Pancreas (tissue), 10 donors: Measurements from ENCODE around the gene MIEF1. TPM values are rescaled to one million over a fixed set of nuclear protein-coding genes. Genes with fewer than 3 reads are reported as not detected.

Experiments
- ATAC-seq, 4 donors: fragments of 200-7000 bp; cut with Tn5 transposase; one replicate each; pipeline versions ENCODE4 v1.8.0 to v1.9.1; 2020; ENCODE audit warnings: mild to moderate bottlenecking in 4 of 4, moderate library complexity in 4 of 4
- DNase-seq, 6 donors: peaks; one replicate each; pipeline ENCODE4 v3.0.0-alpha.2; 2020
- FAIRE-seq: peaks from 2 replicates; lab custom pipeline; 2012; peaks lifted over from hg19 to GRCh38; lab: Jason Lieb, UNC
- H3K27ac ChIP-seq, 4 donors: fragments of 200-600 bp; sonication (generic); 1 replicate in 3 of 4; 2 replicates in 1 of 4; pipeline versions ENCODE4 v1.5.0 to v1.8.0; 2020
- H3K27me3 ChIP-seq, 4 donors: fragments of 200-600 bp; one replicate each; pipeline ENCODE4 v1.8.0; 2021
- H3K36me3 ChIP-seq, 3 donors: fragments of 200-600 bp; sonication (generic) in 1 of 3; one replicate each; pipeline versions ENCODE4 v1.5.0 to v1.8.0; 2020 to 2021
- H3K4me1 ChIP-seq, 3 donors: fragments of 200-600 bp; one replicate each; pipeline ENCODE4 v1.8.0; 2021
- H3K4me3 ChIP-seq, 4 donors: fragments of 200-600 bp; sonication (generic) in 2 of 4; one replicate each; pipeline versions ENCODE4 v1.5.0 to v1.8.0; 2020 to 2021
- H3K9me3 ChIP-seq, 4 donors: fragments of 200-600 bp; one replicate each; pipeline ENCODE4 v1.8.0; 2021
- CTCF ChIP-seq, 4 donors: fragments of 200-600 bp; sonication (generic) in 3 of 4; IDR thresholded peaks; one replicate each; pipeline versions ENCODE4 v1.5.0 to v1.8.0; 2021; ENCODE audit warnings: antibody characterized with exemption in 4 of 4
- WGBS, 2 donors: extraction: QIAGEN DNeasy Blood & Tissue Kit; methylation state at CpG; one replicate each; pipeline ENCODE4 v1.1.7; 2013; 5-methylcytosine and 5-hydroxymethylcytosine counted together
- intact Hi-C, 3 donors: fragments of 100-400 bp; cut with DNase I; formaldehyde crosslinking; loops; one replicate each; pipeline versions ENCODE4 v1.11.1 to v1.14.2; 2022
- polyA plus RNA-seq, 2 donors: library from polyadenylated mRNA; stranded (reverse); fragments of 200-250 nt; gene quantifications; one replicate each; pipeline ENCODE4 v1.2.3, GENCODE V29; 2013
- total RNA-seq, 6 donors: library from RNA; stranded (reverse); fragmentation: NEBNext Ultra II Directional in 4 of 6; extraction: Animal tissue kit (Norgen Biotek cat#: 25700) in 4 of 6; gene quantifications; one replicate each; pipeline versions ENCODE4 v1.2.1 to v1.2.4, GENCODE V29; 2021 to 2023
- donor health status: healthy with polysubstance abuse.
- donor health status: DM: no; HTN: no; CAD: no; lungs with moderate emphysema.
- donor health status: DM: no; HTN: no; CAD: no.
- donor health status: control.
- donor health status: control.
- donor health status: Bipolar disorder and iron deficiency.
- donor health status: DM: yes; HTN: yes; CAD: no.
- donor health status: DM: no; HTN: no; CAD: no.
- donor health status: DM: no; HTN: no; CAD: no.
- donor health status: DM: yes; HTN: yes; CAD: no.

MIEF1 gene
- total and polyA plus RNA-seq, 8 donors, result 6.3 to 15.1 (median 11.1) TPM

GRCh38 chr22:39473851-39474250 lies 28.2 kb upstream of the MIEF1 start:
- TF ChIP-seq CTCF (IDR thresholded peaks at IDR 0.05), result no peak
- peak in 2 of 4 donors; percentile 1 to 2 for ATAC-seq
- Histone ChIP-seq H3K27me3 (no peaks in the 10 kb centered on the region), H3K27ac (peak overlapping the region in 1 of 4 donors; percentile 30), H3K4me3 (peak overlapping the region in 1 of 4 donors; percentile 34), H3K4me1 (peaks cover 6 to 21% (median 11%) of the 10 kb centered on the region in 3 donors), H3K36me3 (no peaks in the 10 kb centered on the region), H3K9me3 (no peaks in the 10 kb centered on the region)
- no peak for FAIRE-seq
- DNase-seq, result no peak
- WGBS, 2 donors, result 68 to 81% methylated on average over 5 of the region's 5 CpGs
- intact Hi-C loops, result no loop called here

GRCh38 chr22:39474351-39475111 lies 27.6 kb upstream of the MIEF1 start:
- peak overlapping the region in 1 of 4 donors; percentile 30 for H3K27ac ChIP-seq
- TF ChIP-seq CTCF (IDR thresholded peaks at IDR 0.05), result no peak
- DNase-seq (peak in 2 of 6 donors; percentile 41 to 56), ATAC-seq (peak in 3 of 4 donors; percentile 41 to 73 (median 50)), FAIRE-seq (no peak)
- intact Hi-C loops, result no loop called here
- 39 to 42% methylated on average over 11 of the region's 11 CpGs for WGBS, 2 donors
- no peaks in the 10 kb centered on the region for H3K27me3 ChIP-seq
- peak overlapping the region in 1 of 4 donors; percentile 34 for H3K4me3 ChIP-seq
- no peaks in the 10 kb centered on the region for H3K9me3 ChIP-seq
- no peaks in the 10 kb centered on the region for H3K36me3 ChIP-seq
- H3K4me1 ChIP-seq, result peaks cover 6 to 21% (median 11%) of the 10 kb centered on the region in 3 donors

GRCh38 chr22:39475337-39475736 lies 26.8 kb upstream of the MIEF1 start:
- no peaks in the 10 kb centered on the region for H3K9me3 ChIP-seq
- no peaks in the 10 kb centered on the region for H3K36me3 ChIP-seq
- DNase-seq (no peak), ATAC-seq (no peak), FAIRE-seq (no peak)
- WGBS, 2 donors, result 66 to 70% methylated on average over 9 of the region's 9 CpGs
- no peaks in the 10 kb centered on the region for H3K27me3 ChIP-seq
- peaks cover 6 to 21% (median 11%) of the 10 kb centered on the region in 3 donors for H3K4me1 ChIP-seq
- no peak overlapping the region for H3K27ac ChIP-seq
- H3K4me3 ChIP-seq, result no peak overlapping the region
- intact Hi-C loops, result no loop called here
- no peak for TF ChIP-seq CTCF (IDR thresholded peaks at IDR 0.05)

GRCh38 chr22:39475902-39476301 lies 26.2 kb upstream of the MIEF1 start:
- ATAC-seq (no peak), FAIRE-seq (no peak)
- H3K4me1 ChIP-seq, result peaks cover 6 to 21% (median 11%) of the 10 kb centered on the region in 3 donors

More at GRCh38 chr22:39475902-39476301, 26.2 kb upstream of the MIEF1 start:
- TF ChIP-seq CTCF (IDR thresholded peaks at IDR 0.05), result no peak
- DNase-seq, result no peak
- WGBS, 2 donors, result 71 to 80% methylated on average over 3 of the region's 3 CpGs
- Histone ChIP-seq H3K4me3 (no peak overlapping the region), H3K27me3 (no peaks in the 10 kb centered on the region), H3K27ac (no peak overlapping the region), H3K36me3 (no peaks in the 10 kb centered on the region), H3K9me3 (no peaks in the 10 kb centered on the region)
- intact Hi-C loops, result no loop called here
